ENCODE results near the gene PHAF1. TPM values are rescaled to one million over a fixed set of nuclear protein-coding genes. Genes with fewer than 3 reads are reported as not detected.

The PHAF1 gene
- total and polyA plus RNA-seq, 2 donors (not counting 1 experiment from before 2014, with no cell fraction given): 18.8 to 20.7 TPM

DNA sequence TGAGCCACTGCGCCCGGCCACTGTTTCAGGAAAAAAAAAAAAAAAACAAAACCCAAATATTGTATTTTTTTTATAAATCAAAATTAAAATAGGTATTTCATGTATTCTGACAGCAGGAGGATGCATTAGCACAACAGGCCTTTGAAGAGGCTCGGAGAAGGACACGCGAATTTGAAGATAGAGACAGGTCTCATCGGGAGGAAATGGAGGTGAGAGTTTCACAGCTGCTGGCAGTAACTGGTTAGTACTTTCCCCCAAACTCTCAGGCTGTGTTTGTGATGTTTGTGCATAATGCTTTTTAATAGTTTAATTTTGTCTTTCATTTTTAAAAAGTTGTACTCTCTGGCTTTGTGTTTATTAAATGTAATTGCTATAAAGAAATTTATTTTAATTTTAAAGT, 27.6 kb upstream of the PHAF1 start:
- ChIA-PET CTCF (interaction anchor here (0.7 to 1.4 kb wide), 3 partner anchors 14 to 79 kb away, joined by 3 to 4 read pairs (median 3); no protein-coding TSS in a partner anchor), POLR2A (interaction anchor here (0.7 kb wide), 1 partner anchor 57 kb away, joined by 3 read pairs; no protein-coding TSS in a partner anchor)
- H3K27ac ChIP-seq (ENCODE audit: low read length in 2 of 2): no peak overlapping the region
- peaks cover 4% of the 10 kb centered on the region for H3K4me1 Mint-ChIP-seq
- H3K4me3 Mint-ChIP-seq: no peak overlapping the region
- peaks cover 5% of the 10 kb centered on the region for H3K79me2 ChIP-seq (ENCODE audit: control insufficient read depth, insufficient read depth, low read length)
- H3K27me3 Mint-ChIP-seq: no peaks in the 10 kb centered on the region
- H3K27ac Mint-ChIP-seq: no peak overlapping the region
- intact Hi-C loops (cut with micrococcal nuclease): no loop called here
- no peak overlapping the region for H3K4me2 ChIP-seq (replicated peaks; ENCODE audit: low read depth, low read length, poor library complexity, severe bottlenecking)
- no peaks in the 10 kb centered on the region for H3K9me3 ChIP-seq (ENCODE audit: control extremely low read depth in 1 of 3, control insufficient read depth in 2 of 3, insufficient read depth in 1 of 3, low read length in 2 of 3)
- peaks cover 0 to 14% of the 10 kb centered on the region in 2 experiments for H3K36me3 ChIP-seq (replicated peaks in 1 of 2; ENCODE audit: control extremely low read depth in 1 of 2, control insufficient read depth in 1 of 2, extremely low read depth in 1 of 2, insufficient read depth in 2 of 2, low read length in 1 of 2)
- no peaks in the 10 kb centered on the region for H3K27me3 ChIP-seq (replicated peaks in 1 of 4; ENCODE audit: control extremely low read depth in 1 of 4, control insufficient read depth in 3 of 4, insufficient read depth in 4 of 4, low read length in 3 of 4)
- H3K4me1 ChIP-seq (ENCODE audit: control insufficient read depth in 2 of 2, insufficient read depth in 2 of 2, low read length in 2 of 2): peaks cover 0 to 3% of the 10 kb centered on the region in 2 donors
- no peak for TF ChIP-seq CTCF (IDR thresholded peaks at IDR 0.05)
- TF ChIP-seq EZH2 (IDR thresholded peaks at IDR 0.05; ENCODE audit: borderline replicate concordance, insufficient read depth, low read depth, low read length, poor library complexity, severe bottlenecking): no peak
- WGBS (ENCODE audit: insufficient coverage): 80% methylated on average over 1 of the region's 6 CpGs
- no peaks in the 10 kb centered on the region for H4K20me1 ChIP-seq (ENCODE audit: control insufficient read depth, insufficient read depth, low read length, poor library complexity, severe bottlenecking)
- no peak overlapping the region for H3K4me3 ChIP-seq (ENCODE audit: control extremely low read depth in 1 of 5, extremely low read depth in 1 of 5, insufficient read depth in 1 of 5, low read depth in 2 of 5, low read length in 4 of 5)
- no peaks in the 10 kb centered on the region for H3K9me3 Mint-ChIP-seq (ENCODE audit: insufficient read depth)
- H3K9ac ChIP-seq (ENCODE audit: low read length): no peak overlapping the region
- DNase-seq (no peak), ATAC-seq (ENCODE audit: low read depth) (no peak)
- no peak overlapping the region for H2AFZ ChIP-seq (ENCODE audit: insufficient read depth, low read depth, low read length, poor library complexity, severe bottlenecking)

- Histone ChIP-seq H3K4me1 (ENCODE audit: control insufficient read depth in 2 of 2, insufficient read depth in 2 of 2, low read length in 2 of 2) (peaks cover 0 to 3% of the 10 kb centered on the region in 2 donors), H3K9me3 (ENCODE audit: control extremely low read depth in 1 of 3, control insufficient read depth in 2 of 3, insufficient read depth in 1 of 3, low read length in 2 of 3) (no peaks in the 10 kb centered on the region), H3K36me3 (replicated peaks in 1 of 2; ENCODE audit: control extremely low read depth in 1 of 2, control insufficient read depth in 1 of 2, extremely low read depth in 1 of 2, insufficient read depth in 2 of 2, low read length in 1 of 2) (peaks cover 0 to 11% of the 10 kb centered on the region in 2 experiments), H4K20me1 (ENCODE audit: control insufficient read depth, insufficient read depth, low read length, poor library complexity, severe bottlenecking) (no peaks in the 10 kb centered on the region), H3K4me2 (replicated peaks; ENCODE audit: low read depth, low read length, poor library complexity, severe bottlenecking) (no peak overlapping the region), H3K4me3 (ENCODE audit: control extremely low read depth in 1 of 5, extremely low read depth in 1 of 5, insufficient read depth in 1 of 5, low read depth in 2 of 5, low read length in 4 of 5) (no peak overlapping the region), H3K9ac (ENCODE audit: low read length) (no peak overlapping the region), H3K79me2 (ENCODE audit: control insufficient read depth, insufficient read depth, low read length) (peaks cover 1% of the 10 kb centered on the region), H3K27ac (ENCODE audit: low read length in 2 of 2) (no peak overlapping the region), H3K27me3 (replicated peaks in 1 of 4; ENCODE audit: control extremely low read depth in 1 of 4, control insufficient read depth in 3 of 4, insufficient read depth in 4 of 4, low read length in 3 of 4) (no peaks in the 10 kb centered on the region), H2AFZ (ENCODE audit: insufficient read depth, low read depth, low read length, poor library complexity, severe bottlenecking) (no peak overlapping the region)
- Mint-ChIP-seq H3K27ac (no peak overlapping the region), H3K4me1 (peaks cover 4% of the 10 kb centered on the region), H3K27me3 (no peaks in the 10 kb centered on the region), H3K9me3 (ENCODE audit: insufficient read depth) (no peaks in the 10 kb centered on the region), H3K4me3 (no peak overlapping the region)
- no peak for ATAC-seq (ENCODE audit: low read depth)
- intact Hi-C loops (cut with micrococcal nuclease): no loop called here
- POLR2A ChIA-PET: no interaction called here
- CTCF ChIA-PET: interaction anchor here (1.4 kb wide), 1 partner anchor 13 kb away, joined by 3 read pairs; no protein-coding TSS in a partner anchor
- no peak for TF ChIP-seq CTCF (IDR thresholded peaks at IDR 0.05)
- TF ChIP-seq EZH2 (IDR thresholded peaks at IDR 0.05; ENCODE audit: borderline replicate concordance, insufficient read depth, low read depth, low read length, poor library complexity, severe bottlenecking): no peak
- no CpG with 5 or more reads among the region's 1 CpG for WGBS (ENCODE audit: insufficient coverage)
- no peak for DNase-seq
These were observed 26.9 kb upstream of the PHAF1 start for GRCh38 chr16:67082891-67083290.
